Karpas-422 (cell line): ENCODE results near the gene EFTUD2. TPM values are rescaled to one million over a fixed set of nuclear protein-coding genes. Genes with fewer than 3 reads are reported as not detected.
"Not testable (repeated sequence)": the region's sequence is repeated elsewhere in the genome, so short reads cannot be mapped to it uniquely, and the experiment has no call there.

Experiments used
- DNase-seq: peaks from one replicate; pipeline ENCODE4 v3.0.0-alpha.2; 2015
- H2AFZ ChIP-seq: fragments of 200-600 bp; sonication (generic); 2 replicates; pipeline ENCODE4 v1.6.1; 2014; ENCODE audit warnings: antibody characterized with exemption, low read length, mixed read lengths
- H3K27ac ChIP-seq: fragments of 200-600 bp; sonication (generic); 2 replicates; pipeline ENCODE4 v1.5.1; 2014; ENCODE audit warnings: mild to moderate bottlenecking, low read length, moderate library complexity
- H3K27me3 ChIP-seq: fragments of 200-600 bp; sonication (generic); 2 replicates; pipeline ENCODE4 v1.6.1; 2014; ENCODE audit warnings: low read length, mixed read lengths
- H3K36me3 ChIP-seq: fragments of 200-600 bp; sonication (generic); 2 replicates; pipeline ENCODE4 v1.6.1; 2014; ENCODE audit warnings: low read length, mixed read lengths; ENCODE audit not compliant: insufficient read depth
- H3K4me1 ChIP-seq: fragments of 200-600 bp; sonication (generic); 2 replicates; pipeline ENCODE4 v1.6.1; 2014; ENCODE audit warnings: mild to moderate bottlenecking, low read length, mixed read lengths
- H3K4me2 ChIP-seq: fragments of 200-600 bp; sonication (generic); 2 replicates; pipeline ENCODE4 v1.6.1; 2014; ENCODE audit warnings: low read length, low read depth, mild to moderate bottlenecking; ENCODE audit not compliant: poor library complexity, severe bottlenecking
- H3K4me3 ChIP-seq: fragments of 200-600 bp; sonication (generic); 2 replicates; pipeline ENCODE4 v1.5.1; 2014; ENCODE audit warnings: mild to moderate bottlenecking, antibody characterized with exemption, low read length, mixed read lengths
- H3K79me2 ChIP-seq: fragments of 200-600 bp; sonication (generic); 2 replicates; pipeline ENCODE4 v1.6.1; 2014; ENCODE audit warnings: mild to moderate bottlenecking, low read length, mixed read lengths
- H3K9ac ChIP-seq: fragments of 200-600 bp; sonication (generic); 2 replicates; pipeline ENCODE4 v1.6.0; 2014; ENCODE audit warnings: low read length
- H3K9me2 ChIP-seq: fragments of 200-600 bp; sonication (generic), shearing (Covaris generic); replicated peaks from 2 replicates; pipeline ENCODE4 v1.6.0; 2014; ENCODE audit warnings: mild to moderate bottlenecking, low read length, moderate library complexity; ENCODE audit not compliant: insufficient read depth
- H3K9me3 ChIP-seq: fragments of 300-700, 200-600 bp; sonication (generic); 2 replicates; pipeline ENCODE4 v1.6.1; 2014; ENCODE audit warnings: low read length, mixed read lengths
- H4K20me1 ChIP-seq: fragments of 200-600 bp; sonication (generic); 2 replicates; pipeline ENCODE4 v1.6.1; 2014; ENCODE audit warnings: mild to moderate bottlenecking, antibody characterized with exemption, low read length, low read depth; ENCODE audit not compliant: insufficient read depth
- total RNA-seq: library from RNA; depleted of rRNA; stranded (reverse); fragments of >200 nt; shearing (Covaris generic); gene quantifications from 2 replicates; pipeline ENCODE4 v1.2.3, GENCODE V29; 2014; ENCODE audit warnings: low replicate concordance

Gene EFTUD2
- total RNA-seq, 1 experiment from 2014 or later: 80.2 TPM

DNA sequence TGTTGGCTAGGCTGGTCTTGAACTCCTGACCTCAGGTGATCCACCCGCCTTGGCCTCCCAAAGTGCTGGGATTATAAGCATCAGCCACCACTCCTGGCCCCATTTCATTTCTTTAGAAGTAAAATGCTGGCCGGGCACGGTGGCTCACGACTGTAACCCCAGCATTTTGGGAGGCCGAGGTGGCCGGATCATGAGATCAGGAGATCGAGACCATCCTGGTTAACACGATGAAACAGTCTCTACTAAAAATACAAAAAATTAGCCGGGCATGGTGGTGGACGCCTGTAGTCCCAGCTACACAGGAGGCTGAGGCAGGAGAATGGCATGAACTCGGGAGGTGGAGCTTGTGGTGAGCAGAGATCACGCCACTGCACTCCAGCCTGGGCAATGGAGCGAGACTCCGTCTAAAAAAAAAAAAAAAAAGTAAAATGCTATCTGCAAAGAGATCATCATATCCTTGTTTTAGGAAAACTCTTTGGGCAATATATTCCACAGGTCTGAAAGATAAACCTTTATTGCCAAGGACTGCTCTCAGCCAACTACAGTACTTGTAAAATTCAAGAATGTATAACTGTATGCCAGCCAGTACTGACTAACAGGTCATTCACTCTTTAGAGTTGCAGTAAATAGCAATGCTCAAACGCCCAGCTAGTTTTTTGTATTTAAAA, 73.0 kb downstream of the EFTUD2 start:
- H3K79me2 ChIP-seq: no peaks in the 10 kb centered on the region

GRCh38 chr17:44825236-44825635, 74.0 kb downstream of the EFTUD2 start:
- H3K9me3 ChIP-seq, H3K27me3 ChIP-seq, H2AFZ ChIP-seq, H3K4me1 ChIP-seq, DNase-seq, H4K20me1 ChIP-seq, H3K9ac ChIP-seq, H3K4me2 ChIP-seq, H3K79me2 ChIP-seq, H3K9me2 ChIP-seq, H3K27ac ChIP-seq, H3K4me3 ChIP-seq, H3K36me3 ChIP-seq: not testable (repeated sequence)

More for the DNA sequence above, 73.0 kb downstream of the EFTUD2 start:
- H3K9me2 ChIP-seq: no peaks in the 10 kb centered on the region
- H4K20me1 ChIP-seq: no peaks in the 10 kb centered on the region
- no peak overlapping the region for H3K27ac ChIP-seq
- H3K27me3 ChIP-seq: no peaks in the 10 kb centered on the region
- DNase-seq: no peak
- no peak overlapping the region for H3K9ac ChIP-seq
- H3K4me3 ChIP-seq: no peak overlapping the region
- H2AFZ ChIP-seq: no peak overlapping the region
- no peaks in the 10 kb centered on the region for H3K9me3 ChIP-seq
- H3K36me3 ChIP-seq: no peaks in the 10 kb centered on the region
- H3K4me1 ChIP-seq: no peaks in the 10 kb centered on the region
- H3K4me2 ChIP-seq: no peak overlapping the region

GRCh38 chr17:44820631-44821212, 78.5 kb downstream of the EFTUD2 start:
- Histone ChIP-seq H3K4me2 (no peak overlapping the region), H3K9ac (no peak overlapping the region)

DNA sequence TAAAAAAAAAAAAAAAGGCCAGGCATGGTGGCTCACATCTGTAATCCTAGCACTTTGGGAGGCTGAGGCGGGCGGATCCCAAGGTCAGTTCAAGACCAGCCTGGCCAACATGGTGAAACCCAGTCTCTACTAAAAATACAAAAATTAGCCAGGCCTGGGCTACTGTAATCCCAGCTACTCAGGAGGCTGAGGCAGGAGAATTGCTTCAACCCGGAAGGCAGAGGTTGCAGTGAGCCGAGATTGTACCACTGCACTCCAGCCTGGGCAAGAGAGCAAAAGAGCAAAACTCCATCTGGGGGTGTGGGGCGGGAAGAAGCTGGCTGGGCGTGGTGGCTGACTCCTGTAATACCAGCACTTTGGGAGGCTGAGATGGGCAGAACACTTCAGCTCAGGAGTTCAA, 80.7 kb downstream of the EFTUD2 start:
- not testable (repeated sequence) for H3K9ac ChIP-seq, H3K9me3 ChIP-seq, H3K4me3 ChIP-seq, H3K36me3 ChIP-seq, H3K9me2 ChIP-seq, H2AFZ ChIP-seq, H4K20me1 ChIP-seq, H3K4me1 ChIP-seq, H3K27me3 ChIP-seq, H3K79me2 ChIP-seq, H3K27ac ChIP-seq, H3K4me2 ChIP-seq, DNase-seq

More at GRCh38 chr17:44820631-44821212, 78.5 kb downstream of the EFTUD2 start:
- H3K9me2 ChIP-seq: no peaks in the 10 kb centered on the region
- no peak overlapping the region for H3K4me3 ChIP-seq
- no peak overlapping the region for H3K27ac ChIP-seq
- DNase-seq: no peak
- no peak overlapping the region for H2AFZ ChIP-seq
- no peaks in the 10 kb centered on the region for H3K36me3 ChIP-seq
- H3K79me2 ChIP-seq: no peaks in the 10 kb centered on the region
- H3K4me1 ChIP-seq: no peaks in the 10 kb centered on the region
- H3K27me3 ChIP-seq: no peaks in the 10 kb centered on the region
- no peaks in the 10 kb centered on the region for H3K9me3 ChIP-seq
- no peaks in the 10 kb centered on the region for H4K20me1 ChIP-seq

- Histone ChIP-seq H3K4me2 (no peak overlapping the region), H3K9me2 (no peaks in the 10 kb centered on the region), H4K20me1 (no peaks in the 10 kb centered on the region), H3K36me3 (no peaks in the 10 kb centered on the region), H3K27me3 (no peaks in the 10 kb centered on the region), H3K79me2 (no peaks in the 10 kb centered on the region), H3K4me3 (no peak overlapping the region), H3K9me3 (no peaks in the 10 kb centered on the region), H3K9ac (no peak overlapping the region), H3K27ac (no peak overlapping the region), H3K4me1 (no peaks in the 10 kb centered on the region), H2AFZ (no peak overlapping the region)
- no peak for DNase-seq
Measured at GRCh38 chr17:44812263-44812662, 87.0 kb downstream of the EFTUD2 start.

GRCh38 chr17:44808656-44809388, 90.4 kb downstream of the EFTUD2 start:
- not testable (repeated sequence) for DNase-seq, H3K4me3 ChIP-seq, H4K20me1 ChIP-seq, H3K4me1 ChIP-seq, H3K9me3 ChIP-seq, H3K4me2 ChIP-seq, H3K9ac ChIP-seq, H3K79me2 ChIP-seq, H3K9me2 ChIP-seq, H3K27me3 ChIP-seq, H3K27ac ChIP-seq, H2AFZ ChIP-seq, H3K36me3 ChIP-seq

- Histone ChIP-seq H3K36me3 (no peaks in the 10 kb centered on the region), H3K27me3 (no peaks in the 10 kb centered on the region), H3K4me1 (no peaks in the 10 kb centered on the region), H2AFZ (no peak overlapping the region), H3K9ac (no peak overlapping the region), H3K4me2 (no peak overlapping the region), H3K9me2 (no peaks in the 10 kb centered on the region), H3K4me3 (no peak overlapping the region), H3K9me3 (no peaks in the 10 kb centered on the region), H4K20me1 (no peaks in the 10 kb centered on the region), H3K27ac (no peak overlapping the region), H3K79me2 (no peaks in the 10 kb centered on the region)
- no peak for DNase-seq
Measured at GRCh38 chr17:44808156-44808555, 91.1 kb downstream of the EFTUD2 start.

- no peak for DNase-seq
- Histone ChIP-seq H3K27ac (no peak overlapping the region), H2AFZ (no peak overlapping the region), H3K9me2 (no peaks in the 10 kb centered on the region), H3K36me3 (no peaks in the 10 kb centered on the region), H3K9me3 (no peaks in the 10 kb centered on the region), H3K4me1 (no peaks in the 10 kb centered on the region), H3K4me3 (no peak overlapping the region), H3K9ac (no peak overlapping the region), H4K20me1 (no peaks in the 10 kb centered on the region), H3K4me2 (no peak overlapping the region), H3K79me2 (no peaks in the 10 kb centered on the region), H3K27me3 (no peaks in the 10 kb centered on the region)
Measured at GRCh38 chr17:44807817-44808155, 91.5 kb downstream of the EFTUD2 start.
